Panc1 (cell line): ENCODE results near the gene LRP5.

Experiments
- POLR2AphosphoS5 ChIP-seq: IDR thresholded peaks from 2 replicates; pipeline ENCODE4 v1.6.1; 2012; ENCODE audit warnings: mild to moderate bottlenecking, low read depth, low read length, moderate library complexity
- TCF7L2 ChIP-seq: IDR thresholded peaks from 2 replicates; pipeline ENCODE4 v1.6.1; 2011; ENCODE audit warnings: mild to moderate bottlenecking, low read depth, low read length, inconsistent platforms
- TF ChIP-seq, protein P1 (sequence below): fragments of 450-650 bp; IDR thresholded peaks from 2 replicates; pipeline ENCODE4 v1.5.1; 2017; ENCODE audit warnings: mild to moderate bottlenecking
- TF ChIP-seq, protein P2 (sequence below), 2 experiments: IDR thresholded peaks; 2 replicates each; pipeline ENCODE4 v1.6.1; 2011 to 2012; ENCODE audit warnings: low read depth in 2 of 2, control low read depth in 1 of 2, low read length in 1 of 2, mild to moderate bottlenecking in 1 of 2, moderate library complexity in 1 of 2; ENCODE audit not compliant: insufficient read depth in 1 of 2

DNA sequence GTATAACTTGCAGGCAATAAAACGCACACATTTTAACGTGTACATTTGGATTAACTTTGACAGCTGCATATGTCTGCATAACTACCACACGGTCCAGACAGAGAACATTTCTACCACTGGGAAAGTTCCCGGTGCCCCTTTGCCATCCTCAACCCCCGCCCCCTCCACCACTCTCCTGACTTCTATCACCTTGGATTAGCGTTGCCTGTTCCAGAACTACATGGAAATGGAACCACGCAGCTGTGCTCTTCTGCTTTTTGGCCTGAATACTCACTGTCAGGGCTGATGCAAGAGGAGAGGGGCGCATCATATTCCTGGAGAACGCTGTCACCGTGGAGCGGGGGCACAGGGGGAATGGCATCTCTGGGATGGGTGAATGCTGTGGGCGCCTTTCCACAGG lies 62.1 kb downstream of the LRP5 start:
- TF ChIP-seq, protein P1, sequence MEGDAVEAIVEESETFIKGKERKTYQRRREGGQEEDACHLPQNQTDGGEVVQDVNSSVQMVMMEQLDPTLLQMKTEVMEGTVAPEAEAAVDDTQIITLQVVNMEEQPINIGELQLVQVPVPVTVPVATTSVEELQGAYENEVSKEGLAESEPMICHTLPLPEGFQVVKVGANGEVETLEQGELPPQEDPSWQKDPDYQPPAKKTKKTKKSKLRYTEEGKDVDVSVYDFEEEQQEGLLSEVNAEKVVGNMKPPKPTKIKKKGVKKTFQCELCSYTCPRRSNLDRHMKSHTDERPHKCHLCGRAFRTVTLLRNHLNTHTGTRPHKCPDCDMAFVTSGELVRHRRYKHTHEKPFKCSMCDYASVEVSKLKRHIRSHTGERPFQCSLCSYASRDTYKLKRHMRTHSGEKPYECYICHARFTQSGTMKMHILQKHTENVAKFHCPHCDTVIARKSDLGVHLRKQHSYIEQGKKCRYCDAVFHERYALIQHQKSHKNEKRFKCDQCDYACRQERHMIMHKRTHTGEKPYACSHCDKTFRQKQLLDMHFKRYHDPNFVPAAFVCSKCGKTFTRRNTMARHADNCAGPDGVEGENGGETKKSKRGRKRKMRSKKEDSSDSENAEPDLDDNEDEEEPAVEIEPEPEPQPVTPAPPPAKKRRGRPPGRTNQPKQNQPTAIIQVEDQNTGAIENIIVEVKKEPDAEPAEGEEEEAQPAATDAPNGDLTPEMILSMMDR = no peak
- TF ChIP-seq POLR2AphosphoS5 (0 out of 2 replicates have a peak, but pooled peaks have one; percentile 36), TCF7L2 (no peak)
- TF ChIP-seq, protein P2, sequence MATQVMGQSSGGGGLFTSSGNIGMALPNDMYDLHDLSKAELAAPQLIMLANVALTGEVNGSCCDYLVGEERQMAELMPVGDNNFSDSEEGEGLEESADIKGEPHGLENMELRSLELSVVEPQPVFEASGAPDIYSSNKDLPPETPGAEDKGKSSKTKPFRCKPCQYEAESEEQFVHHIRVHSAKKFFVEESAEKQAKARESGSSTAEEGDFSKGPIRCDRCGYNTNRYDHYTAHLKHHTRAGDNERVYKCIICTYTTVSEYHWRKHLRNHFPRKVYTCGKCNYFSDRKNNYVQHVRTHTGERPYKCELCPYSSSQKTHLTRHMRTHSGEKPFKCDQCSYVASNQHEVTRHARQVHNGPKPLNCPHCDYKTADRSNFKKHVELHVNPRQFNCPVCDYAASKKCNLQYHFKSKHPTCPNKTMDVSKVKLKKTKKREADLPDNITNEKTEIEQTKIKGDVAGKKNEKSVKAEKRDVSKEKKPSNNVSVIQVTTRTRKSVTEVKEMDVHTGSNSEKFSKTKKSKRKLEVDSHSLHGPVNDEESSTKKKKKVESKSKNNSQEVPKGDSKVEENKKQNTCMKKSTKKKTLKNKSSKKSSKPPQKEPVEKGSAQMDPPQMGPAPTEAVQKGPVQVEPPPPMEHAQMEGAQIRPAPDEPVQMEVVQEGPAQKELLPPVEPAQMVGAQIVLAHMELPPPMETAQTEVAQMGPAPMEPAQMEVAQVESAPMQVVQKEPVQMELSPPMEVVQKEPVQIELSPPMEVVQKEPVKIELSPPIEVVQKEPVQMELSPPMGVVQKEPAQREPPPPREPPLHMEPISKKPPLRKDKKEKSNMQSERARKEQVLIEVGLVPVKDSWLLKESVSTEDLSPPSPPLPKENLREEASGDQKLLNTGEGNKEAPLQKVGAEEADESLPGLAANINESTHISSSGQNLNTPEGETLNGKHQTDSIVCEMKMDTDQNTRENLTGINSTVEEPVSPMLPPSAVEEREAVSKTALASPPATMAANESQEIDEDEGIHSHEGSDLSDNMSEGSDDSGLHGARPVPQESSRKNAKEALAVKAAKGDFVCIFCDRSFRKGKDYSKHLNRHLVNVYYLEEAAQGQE (IDR thresholded peaks at IDR 0.05; ENCODE audit: insufficient read depth in 1 of 2, low read depth in 2 of 2, low read length in 1 of 2) = no peak
